ENCODE results near the gene SAFB2. TPM values are rescaled to one million over a fixed set of nuclear protein-coding genes. Genes with fewer than 3 reads are reported as not detected.

The SAFB2 gene
- total RNA-seq, 4 donors from 2014 or later: 64.0 to 283 (median 124) TPM

DNA sequence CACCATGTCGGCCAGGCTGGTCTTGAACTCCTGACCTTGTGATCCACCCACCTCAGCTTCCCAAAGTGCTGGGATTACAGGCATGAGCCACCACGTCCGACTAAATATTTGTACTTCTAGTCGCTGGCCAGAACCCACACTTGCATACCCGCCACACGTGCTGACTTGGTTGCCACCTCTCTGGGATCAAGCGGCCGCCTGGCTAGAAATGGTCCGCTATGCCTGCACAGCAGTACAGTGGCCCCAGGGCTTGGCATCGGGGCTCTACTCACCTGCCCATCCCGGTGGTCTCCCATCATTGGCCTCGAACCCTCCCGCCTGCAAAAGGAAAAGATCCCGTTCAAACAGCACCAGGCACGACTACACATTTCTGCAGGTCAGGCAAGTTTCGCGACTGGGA is 31.1 kb downstream of the SAFB2 start:
- WGBS, 2 donors (ENCODE audit: low coverage in 1 of 2): 95 to 98% methylated on average over 9 to 17 of the region's 17 CpGs
- TF ChIP-seq POLR2AphosphoS5 (IDR thresholded peaks at IDR 0.05) (no peak), POLR2A (IDR thresholded peaks at IDR 0.05) (no peak)
- TF ChIP-seq, protein P1, sequence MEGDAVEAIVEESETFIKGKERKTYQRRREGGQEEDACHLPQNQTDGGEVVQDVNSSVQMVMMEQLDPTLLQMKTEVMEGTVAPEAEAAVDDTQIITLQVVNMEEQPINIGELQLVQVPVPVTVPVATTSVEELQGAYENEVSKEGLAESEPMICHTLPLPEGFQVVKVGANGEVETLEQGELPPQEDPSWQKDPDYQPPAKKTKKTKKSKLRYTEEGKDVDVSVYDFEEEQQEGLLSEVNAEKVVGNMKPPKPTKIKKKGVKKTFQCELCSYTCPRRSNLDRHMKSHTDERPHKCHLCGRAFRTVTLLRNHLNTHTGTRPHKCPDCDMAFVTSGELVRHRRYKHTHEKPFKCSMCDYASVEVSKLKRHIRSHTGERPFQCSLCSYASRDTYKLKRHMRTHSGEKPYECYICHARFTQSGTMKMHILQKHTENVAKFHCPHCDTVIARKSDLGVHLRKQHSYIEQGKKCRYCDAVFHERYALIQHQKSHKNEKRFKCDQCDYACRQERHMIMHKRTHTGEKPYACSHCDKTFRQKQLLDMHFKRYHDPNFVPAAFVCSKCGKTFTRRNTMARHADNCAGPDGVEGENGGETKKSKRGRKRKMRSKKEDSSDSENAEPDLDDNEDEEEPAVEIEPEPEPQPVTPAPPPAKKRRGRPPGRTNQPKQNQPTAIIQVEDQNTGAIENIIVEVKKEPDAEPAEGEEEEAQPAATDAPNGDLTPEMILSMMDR (IDR thresholded peaks at IDR 0.05): no peak
- peaks cover 0 to 88% (median 45%) of the 10 kb centered on the region in 4 donors for H3K36me3 ChIP-seq
- intact Hi-C loops (cut with DNase I; ENCODE audit: low total_unique reads): no loop called here
- no peak overlapping the region for H3K27ac ChIP-seq
- H3K27me3 ChIP-seq: no peaks in the 10 kb centered on the region
- no peak for DNase-seq
- H3K4me1 ChIP-seq: peaks cover 0 to 1% (median under 1%) of the 10 kb centered on the region in 4 donors
- no peak overlapping the region for H3K4me3 ChIP-seq
- no peaks in the 10 kb centered on the region for H3K9me3 ChIP-seq
- in situ Hi-C loops (cut with MboI; ENCODE audit: low pct_ligation_motif_present in 1 of 4, low pct_unique_long_range_greater_than_20kb in 1 of 4, low sequenced_read_pairs in 3 of 4): loop anchor here in 1 of 4 donors (25.0 kb wide), 1 partner anchor 529 kb away; no protein-coding TSS in a partner anchor

DNA sequence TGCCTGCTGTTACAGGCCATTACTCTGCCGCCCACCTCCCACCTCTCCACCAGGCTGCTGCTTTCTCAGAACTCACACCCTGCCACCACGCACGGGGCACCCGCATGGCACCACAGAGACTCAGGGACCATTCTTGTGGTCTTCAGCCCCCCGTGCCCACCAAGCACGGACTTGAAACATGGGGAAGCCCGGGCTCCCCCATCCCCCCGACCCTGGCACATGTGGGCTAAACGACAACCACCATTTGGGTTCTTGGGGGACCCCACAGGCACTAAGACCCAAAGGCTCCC is 31.8 kb downstream of the SAFB2 start:
- in situ Hi-C loops (cut with MboI; ENCODE audit: low pct_ligation_motif_present in 1 of 4, low pct_unique_long_range_greater_than_20kb in 1 of 4, low sequenced_read_pairs in 3 of 4): loop anchor here in 1 of 4 donors (25.0 kb wide), 1 partner anchor 529 kb away; no protein-coding TSS in a partner anchor

DNA sequence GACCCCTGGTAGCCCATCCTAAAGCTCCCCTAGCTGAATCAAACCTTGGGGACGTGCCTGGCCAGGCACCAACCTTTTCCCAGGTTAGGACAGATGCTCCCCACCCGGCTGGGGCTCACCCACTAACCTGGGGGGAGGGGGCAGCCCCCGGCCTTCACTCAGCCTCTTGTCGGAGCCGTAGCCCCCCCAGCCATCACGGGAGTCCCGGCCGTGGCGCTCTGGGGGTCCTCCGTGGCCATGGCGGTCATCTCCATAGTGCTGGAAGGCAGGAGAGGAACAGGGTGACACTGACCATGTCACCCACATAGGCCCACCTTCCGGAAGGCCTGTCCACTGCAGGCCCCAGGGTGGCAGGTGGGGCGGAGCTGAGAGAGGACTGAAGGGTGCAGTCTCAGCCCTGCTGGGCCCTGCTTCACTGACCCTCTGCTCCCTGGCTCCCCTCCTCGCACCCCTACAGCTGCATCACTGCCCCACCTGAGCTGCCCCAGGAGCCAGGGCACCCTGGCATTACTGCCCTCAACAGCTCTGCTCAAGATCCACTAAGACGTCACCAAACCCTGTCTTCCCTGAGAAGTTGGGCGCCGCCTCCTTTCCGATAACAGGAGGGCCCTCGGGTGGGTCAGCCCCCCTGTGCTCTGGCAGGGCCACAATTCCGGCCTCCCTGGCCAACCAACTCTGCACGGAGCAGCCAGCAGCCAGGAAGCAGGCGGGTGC is 32.3 kb downstream of the SAFB2 start:
- peaks cover 3 to 11% (median 8%) of the 10 kb centered on the region in 4 donors for H3K4me1 ChIP-seq
- in situ Hi-C loops (cut with MboI; ENCODE audit: low pct_ligation_motif_present in 1 of 4, low pct_unique_long_range_greater_than_20kb in 1 of 4, low sequenced_read_pairs in 3 of 4) (loop anchor here in 1 of 4 donors (25.0 kb wide), 1 partner anchor 528 kb away; no protein-coding TSS in a partner anchor), intact Hi-C loops (cut with DNase I; ENCODE audit: low total_unique reads) (no loop called here)
- H3K27me3 ChIP-seq: no peaks in the 10 kb centered on the region
- H3K9me3 ChIP-seq: no peaks in the 10 kb centered on the region
- peaks cover 0 to 78% (median 40%) of the 10 kb centered on the region in 4 donors for H3K36me3 ChIP-seq
- H3K4me3 ChIP-seq: no peak overlapping the region
- no peak for TF ChIP-seq EP300 (IDR thresholded peaks at IDR 0.05; ENCODE audit: low read depth)
- TF ChIP-seq, protein P1 (IDR thresholded peaks at IDR 0.05): no peak
- no peak for TF ChIP-seq POLR2AphosphoS5 (IDR thresholded peaks at IDR 0.05)
- no peak for TF ChIP-seq POLR2A (IDR thresholded peaks at IDR 0.05)
- no peak overlapping the region for H3K27ac ChIP-seq
- WGBS, 2 donors (ENCODE audit: low coverage in 1 of 2): 95% methylated on average over 22 of the region's 22 CpGs; no CpG with 5 or more reads in 1 of the 2 donors
- no peak for DNase-seq

More for the DNA sequence above, 31.8 kb downstream of the SAFB2 start:
- Histone ChIP-seq H3K27me3 (no peaks in the 10 kb centered on the region), H3K4me3 (no peak overlapping the region), H3K9me3 (no peaks in the 10 kb centered on the region), H3K4me1 (peaks cover 3 to 8% (median 5%) of the 10 kb centered on the region in 4 donors), H3K36me3 (peaks cover 0 to 82% (median 42%) of the 10 kb centered on the region in 4 donors), H3K27ac (no peak overlapping the region)
- no peak for DNase-seq
- WGBS, 2 donors (ENCODE audit: low coverage in 1 of 2): 96 to 100% methylated on average over 3 to 9 of the region's 9 CpGs
- no peak for TF ChIP-seq POLR2AphosphoS5 (IDR thresholded peaks at IDR 0.05)
- TF ChIP-seq, protein P1 (IDR thresholded peaks at IDR 0.05): no peak
- no peak for TF ChIP-seq EP300 (IDR thresholded peaks at IDR 0.05; ENCODE audit: low read depth)
- TF ChIP-seq POLR2A (IDR thresholded peaks at IDR 0.05): no peak
- intact Hi-C loops (cut with DNase I; ENCODE audit: low total_unique reads): no loop called here

DNA sequence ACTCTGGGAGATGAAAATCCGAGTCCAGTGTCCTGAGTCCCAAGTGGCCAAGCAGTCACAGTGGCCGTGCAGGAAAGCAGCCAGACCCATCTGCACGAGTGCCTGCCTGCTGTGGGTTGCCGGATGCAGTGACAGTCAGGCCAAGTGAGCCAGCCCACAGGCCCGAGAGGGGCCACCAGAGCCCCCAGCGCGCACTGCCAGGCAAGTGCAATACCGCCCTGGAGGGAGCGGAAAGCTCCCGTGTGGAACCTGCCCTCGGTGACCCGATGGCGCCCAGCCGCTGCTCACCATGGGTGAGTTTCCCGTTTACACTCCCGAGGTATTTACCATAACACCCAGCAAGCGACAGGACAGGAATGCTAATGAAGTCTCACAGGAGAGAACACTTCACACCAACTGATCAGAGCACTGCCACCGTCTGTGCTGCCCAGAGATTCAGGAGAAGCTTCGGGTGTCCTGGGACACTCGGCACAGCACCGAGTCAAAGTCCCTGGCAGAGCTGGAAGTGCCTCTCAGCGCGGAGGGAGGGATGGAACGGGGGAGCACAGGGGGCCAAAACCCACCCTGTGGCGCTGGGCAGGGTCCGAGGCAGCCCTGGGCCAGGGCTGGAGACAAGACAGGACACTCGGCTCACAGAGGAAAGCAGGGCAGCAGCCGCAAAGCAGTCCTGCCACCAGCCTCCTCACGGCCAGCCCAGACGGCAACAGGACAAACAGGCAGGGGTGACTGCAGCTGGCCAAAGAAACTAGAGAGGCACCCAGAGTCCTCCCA is 33.5 kb downstream of the SAFB2 start:
- H3K36me3 ChIP-seq: peaks cover 0 to 66% (median 34%) of the 10 kb centered on the region in 4 donors
- no peak for TF ChIP-seq EP300 (IDR thresholded peaks at IDR 0.05; ENCODE audit: low read depth)
- no peak for DNase-seq
- H3K27ac ChIP-seq: no peak overlapping the region
- no peaks in the 10 kb centered on the region for H3K27me3 ChIP-seq
- H3K9me3 ChIP-seq: no peaks in the 10 kb centered on the region
- intact Hi-C loops (cut with DNase I; ENCODE audit: low total_unique reads): no loop called here
- H3K4me3 ChIP-seq: no peak overlapping the region
- in situ Hi-C loops (cut with MboI; ENCODE audit: low pct_ligation_motif_present in 1 of 4, low pct_unique_long_range_greater_than_20kb in 1 of 4, low sequenced_read_pairs in 3 of 4): loop anchor here in 1 of 4 donors (25.0 kb wide), 1 partner anchor 527 kb away; no protein-coding TSS in a partner anchor
- H3K4me1 ChIP-seq: peaks cover 3 to 11% (median 9%) of the 10 kb centered on the region in 4 donors
- 86 to 87% methylated on average over 8 to 29 of the region's 30 CpGs for WGBS, 2 donors (ENCODE audit: low coverage in 1 of 2)
